KG1 (cell line): Measurements from ENCODE around the gene RHEBL1.

Experiments used
- DNase-seq: peaks from one replicate; lab custom pipeline; 2025; lab: John Stamatoyannopoulos, UW

The RHEBL1 gene

GRCh38 chr12:49069507-49070346 lies at the start of gene RHEBL1:
Gene RHEBL1 (minus strand): TSS chr12:49069979. CDS start chr12:49069785, 194 bp downstream.
- peak; percentile 93 for DNase-seq

- DNase-seq = no peak
These were observed 41.4 kb upstream of the RHEBL1 start for GRCh38 chr12:49111206-49111605.

GRCh38 chr12:49110464-49111155 lies 40.8 kb upstream of the RHEBL1 start, which contains the start of gene LMBR1L:
Gene LMBR1L (minus strand): TSS chr12:49110847. CDS start chr12:49110555, 292 bp downstream.
- peak; percentile 89 for DNase-seq

- no peak for DNase-seq
These were observed 40.1 kb upstream of the RHEBL1 start for GRCh38 chr12:49109641-49110463.

GRCh38 chr12:49108958-49109404 lies 39.2 kb upstream of the RHEBL1 start:
- DNase-seq = no peak

GRCh38 chr12:49105504-49106084 lies 35.8 kb upstream of the RHEBL1 start:
- DNase-seq = no peak

GRCh38 chr12:49104822-49105221 lies 35.0 kb upstream of the RHEBL1 start:
- DNase-seq = no peak

GRCh38 chr12:49100380-49100779 lies 30.6 kb upstream of the RHEBL1 start:
- no peak for DNase-seq

GRCh38 chr12:49098703-49099102 lies 28.9 kb upstream of the RHEBL1 start:
- DNase-seq = no peak

GRCh38 chr12:49098035-49098451 lies 28.3 kb upstream of the RHEBL1 start:
- peak; percentile 24 for DNase-seq

GRCh38 chr12:49097381-49097780 lies 27.6 kb upstream of the RHEBL1 start:
- DNase-seq = no peak

- no peak for DNase-seq
These were observed 25.2 kb upstream of the RHEBL1 start for GRCh38 chr12:49094975-49095365.

GRCh38 chr12:49094160-49094974 lies 24.6 kb upstream of the RHEBL1 start, which contains the start of gene DHH:
Gene DHH (minus strand): TSS chr12:49094801. CDS start chr12:49094512, 289 bp downstream.
- no peak for DNase-seq

- DNase-seq = no peak
These were observed 24.0 kb upstream of the RHEBL1 start for GRCh38 chr12:49093792-49094159.

GRCh38 chr12:49092816-49093406 lies 23.1 kb upstream of the RHEBL1 start:
- no peak for DNase-seq

- DNase-seq = no peak
These were observed 22.5 kb upstream of the RHEBL1 start for GRCh38 chr12:49092086-49092815.

- no peak for DNase-seq
These were observed 22.0 kb upstream of the RHEBL1 start for GRCh38 chr12:49091836-49092085.

GRCh38 chr12:49091056-49091835 lies 21.5 kb upstream of the RHEBL1 start:
- no peak for DNase-seq
